T-helper 17 cell (primary cell): ENCODE results near the gene FYB1. TPM values are rescaled to one million over a fixed set of nuclear protein-coding genes. Genes with fewer than 3 reads are reported as not detected.
A peak's percentile ranks its signal among the peaks of the same experiment; 100 is the strongest.

ENCODE experiments used
- ATAC-seq: fragments of 150-1000 bp; cut with Tn5 transposase; 2 replicates; pipeline ENCODE4 v1.10.0; 2021; ENCODE audit warnings: mild to moderate bottlenecking, moderate library complexity
- DNase-seq, 3 donors: peaks; one replicate each; pipeline versions ENCODE4 v3.0.0 to v3.0.0-alpha.2; 2020 to 2021
- H3K9me3 ChIP-seq: one replicate; pipeline ENCODE4 v1.7.0; 2013; ENCODE audit warnings: low read length, mild to moderate bottlenecking; ENCODE audit not compliant: control insufficient read depth, poor library complexity, severe bottlenecking
- H3K27ac Mint-ChIP-seq: one replicate; pipeline ENCODE4 v1.8.0; 2022; ENCODE audit warnings: mild to moderate bottlenecking, moderate library complexity, mixed read lengths
- H3K27me3 Mint-ChIP-seq: one replicate; pipeline ENCODE4 v1.8.0; 2022; ENCODE audit warnings: mixed read lengths
- H3K36me3 Mint-ChIP-seq: one replicate; pipeline ENCODE4 v1.8.0; 2022; ENCODE audit warnings: low read depth, mixed read lengths
- H3K4me1 Mint-ChIP-seq: one replicate; pipeline ENCODE4 v1.8.0; 2022; ENCODE audit warnings: mild to moderate bottlenecking, mixed read lengths
- H3K4me3 Mint-ChIP-seq: one replicate; pipeline ENCODE4 v1.8.0; 2022; ENCODE audit warnings: mild to moderate bottlenecking, moderate library complexity, mixed read lengths
- total RNA-seq, 4 donors: library from RNA in 2 of 4; stranded (reverse) in 2 of 4; gene quantifications; one replicate each; pipeline ENCODE4 v1.2.3 and lab custom pipeline; 2022 to 2026

The FYB1 gene
- total RNA-seq, 2 donors from 2014 or later, result 499 to 517 TPM

DNA sequence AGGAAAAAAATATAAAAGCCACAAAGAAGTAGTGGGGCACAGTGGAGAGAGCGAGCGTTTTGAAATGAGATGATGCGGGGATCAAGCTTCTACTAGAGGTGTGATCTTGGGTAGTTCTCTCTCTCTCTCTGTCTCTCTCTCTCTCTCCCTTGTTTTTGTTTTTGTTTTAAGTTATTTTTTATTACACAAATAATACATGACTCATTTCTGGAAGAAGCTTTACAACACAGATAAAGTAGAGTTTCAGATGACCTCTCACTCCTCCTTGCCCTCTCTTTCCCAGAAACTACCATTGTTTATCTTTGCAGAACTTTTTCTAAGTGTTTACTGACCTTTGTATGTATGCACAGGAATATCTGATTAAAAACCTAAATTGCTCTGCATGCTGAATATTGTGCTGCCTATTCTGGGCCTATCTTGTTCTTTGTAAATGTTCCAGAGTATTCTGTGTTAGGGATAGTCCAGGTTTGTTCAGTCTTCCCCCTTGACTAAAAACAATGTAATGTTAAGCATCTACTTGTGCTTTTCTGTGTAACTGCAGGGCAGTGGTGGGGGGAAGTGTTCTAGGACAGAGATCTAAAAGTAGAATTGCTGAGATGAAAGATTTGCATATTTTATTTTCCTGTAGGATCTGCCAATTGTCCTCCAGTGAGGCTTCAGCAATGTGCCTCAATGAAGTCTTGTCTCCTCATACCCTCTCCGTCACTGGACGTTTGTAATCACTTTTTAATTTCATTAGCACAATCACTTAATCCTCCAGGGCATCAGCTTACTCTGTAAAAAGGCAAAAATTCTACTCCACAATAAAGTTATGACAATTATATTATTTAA, 52.0 kb downstream of the FYB1 start:
- ATAC-seq (peak; percentile 32), DNase-seq (no peak)
- Mint-ChIP-seq H3K27me3 (no peaks in the 10 kb centered on the region), H3K36me3 (peaks cover 13% of the 10 kb centered on the region), H3K4me3 (peak overlapping the region; percentile 67), H3K27ac (peak overlapping the region; percentile 98), H3K4me1 (peaks cover 63% of the 10 kb centered on the region)
- H3K9me3 ChIP-seq, result no peaks in the 10 kb centered on the region

GRCh38 chr5:39164529-39165402, 54.6 kb downstream of the FYB1 start:
- H3K36me3 Mint-ChIP-seq, result peaks cover 5% of the 10 kb centered on the region
- DNase-seq (no peak), ATAC-seq (peak; percentile 73)
- H3K4me3 Mint-ChIP-seq, result peak overlapping the region; percentile 80
- H3K9me3 ChIP-seq, result no peaks in the 10 kb centered on the region
- peak overlapping the region; percentile 98 for H3K27ac Mint-ChIP-seq
- H3K27me3 Mint-ChIP-seq, result no peaks in the 10 kb centered on the region
- H3K4me1 Mint-ChIP-seq, result peaks cover 67% of the 10 kb centered on the region

- H3K4me3 Mint-ChIP-seq, result peak overlapping the region; percentile 80
- no peaks in the 10 kb centered on the region for H3K27me3 Mint-ChIP-seq
- peak overlapping the region; percentile 98 for H3K27ac Mint-ChIP-seq
- H3K9me3 ChIP-seq, result no peaks in the 10 kb centered on the region
- peaks cover 67% of the 10 kb centered on the region for H3K4me1 Mint-ChIP-seq
- ATAC-seq, result peak; percentile 75
- peaks cover 7% of the 10 kb centered on the region for H3K36me3 Mint-ChIP-seq
- DNase-seq, result peak in 1 of 3 donors; percentile 25
These were observed 55.3 kb downstream of the FYB1 start for GRCh38 chr5:39164016-39164415.

DNA sequence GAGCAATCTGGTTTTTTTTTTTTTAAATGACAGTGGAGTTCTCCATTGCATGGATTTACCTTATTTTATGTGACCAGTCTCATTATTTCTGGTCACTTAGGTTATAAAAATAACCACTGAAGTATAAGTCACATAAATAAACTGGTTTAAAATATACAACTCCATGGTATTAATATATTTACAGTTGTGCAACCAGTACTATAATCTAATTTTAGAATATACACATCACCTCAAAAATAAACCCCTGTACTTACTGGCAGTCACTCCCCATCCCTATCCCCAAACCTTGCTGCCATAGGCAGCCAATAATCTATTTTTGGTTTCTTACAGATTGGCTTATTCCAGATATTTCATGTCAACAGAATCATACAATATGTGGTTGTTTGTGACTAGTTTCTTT, 57.8 kb downstream of the FYB1 start:
- no peak for ATAC-seq
- Mint-ChIP-seq H3K4me1 (peaks cover 73% of the 10 kb centered on the region), H3K27me3 (no peaks in the 10 kb centered on the region), H3K36me3 (peaks cover 7% of the 10 kb centered on the region), H3K27ac (peak overlapping the region; percentile 98), H3K4me3 (peak overlapping the region; percentile 71)
- H3K9me3 ChIP-seq, result no peaks in the 10 kb centered on the region
- DNase-seq, result no peak

DNA sequence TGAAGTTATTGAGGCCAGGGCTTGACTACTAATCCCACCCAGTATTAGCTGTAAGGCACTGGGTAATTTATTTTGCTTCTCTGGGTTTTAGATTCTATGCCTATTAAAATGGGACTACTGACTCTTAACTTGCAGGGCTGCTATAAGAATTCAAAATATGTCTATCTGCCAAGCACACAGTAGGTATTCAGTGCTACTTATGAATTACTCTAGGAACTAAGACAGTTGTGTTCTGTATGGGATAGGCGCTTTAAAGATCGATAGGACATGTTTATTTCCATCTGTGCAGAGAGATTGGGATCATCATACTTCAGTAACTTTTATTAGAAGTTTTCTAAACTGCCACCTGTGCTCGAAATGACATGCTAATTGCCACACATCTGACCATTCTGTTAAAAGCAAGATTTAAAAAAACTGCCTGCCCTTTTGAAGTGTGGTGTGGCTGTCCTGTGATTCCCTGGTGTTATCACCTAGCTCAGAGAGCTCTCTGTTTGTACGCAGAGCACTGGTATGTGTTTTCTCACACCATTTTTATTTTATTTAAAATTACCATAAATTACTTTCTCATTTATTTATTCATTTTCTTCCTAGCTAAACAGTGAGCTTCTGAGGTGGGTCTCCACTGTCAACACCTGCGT, 58.7 kb downstream of the FYB1 start:
- peak overlapping the region; percentile 98 for H3K27ac Mint-ChIP-seq
- ATAC-seq, result no peak
- peaks cover 7% of the 10 kb centered on the region for H3K36me3 Mint-ChIP-seq

DNA sequence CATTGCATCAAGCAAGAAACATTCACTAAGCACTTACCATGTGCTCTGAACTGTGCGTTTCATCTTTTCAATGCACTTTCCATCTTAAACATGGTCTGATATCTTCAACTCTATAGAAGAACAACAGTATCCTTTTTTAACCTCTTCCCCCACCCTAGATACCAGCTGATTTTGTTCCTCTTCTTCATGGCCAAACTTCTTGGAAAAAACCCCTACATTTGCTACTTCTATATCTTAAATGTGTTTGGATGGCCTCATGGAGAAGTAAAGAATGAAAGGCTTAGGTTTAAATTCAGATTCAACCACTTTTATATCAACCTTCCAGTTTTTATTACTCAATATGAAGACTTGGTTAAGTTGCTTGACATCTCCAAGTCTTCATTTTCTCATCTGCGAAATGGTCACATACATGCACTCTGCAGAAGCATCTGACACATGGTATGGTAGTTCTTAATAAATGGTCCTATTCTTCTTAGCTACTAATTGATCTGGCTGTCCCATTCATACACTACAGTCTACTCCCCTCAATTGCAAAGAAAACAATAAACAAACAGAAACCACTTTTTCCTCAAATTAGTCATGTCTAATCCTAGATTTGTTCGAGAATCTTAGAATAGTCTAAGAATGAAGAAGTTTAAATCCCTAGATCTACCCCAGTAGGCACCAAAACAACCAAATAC, 59.4 kb downstream of the FYB1 start:
- Mint-ChIP-seq H3K36me3 (peaks cover 6% of the 10 kb centered on the region), H3K4me3 (peak overlapping the region; percentile 71), H3K27ac (peak overlapping the region; percentile 98), H3K4me1 (peaks cover 69% of the 10 kb centered on the region), H3K27me3 (no peaks in the 10 kb centered on the region)
- ATAC-seq (no peak), DNase-seq (no peak)
- no peaks in the 10 kb centered on the region for H3K9me3 ChIP-seq

More for the DNA sequence above, 58.7 kb downstream of the FYB1 start:
- Mint-ChIP-seq H3K27me3 (no peaks in the 10 kb centered on the region), H3K4me3 (peak overlapping the region; percentile 71), H3K4me1 (peaks cover 73% of the 10 kb centered on the region)
- DNase-seq, result no peak
- no peaks in the 10 kb centered on the region for H3K9me3 ChIP-seq

- peaks cover 5% of the 10 kb centered on the region for H3K36me3 Mint-ChIP-seq
- peak overlapping the region; percentile 79 for H3K4me3 Mint-ChIP-seq
- no peaks in the 10 kb centered on the region for H3K27me3 Mint-ChIP-seq
- H3K27ac Mint-ChIP-seq, result peak overlapping the region; percentile 98
- no peaks in the 10 kb centered on the region for H3K9me3 ChIP-seq
- ATAC-seq (no peak), DNase-seq (no peak)
- peaks cover 63% of the 10 kb centered on the region for H3K4me1 Mint-ChIP-seq
These were observed 60.6 kb downstream of the FYB1 start for GRCh38 chr5:39158786-39159185.

DNA sequence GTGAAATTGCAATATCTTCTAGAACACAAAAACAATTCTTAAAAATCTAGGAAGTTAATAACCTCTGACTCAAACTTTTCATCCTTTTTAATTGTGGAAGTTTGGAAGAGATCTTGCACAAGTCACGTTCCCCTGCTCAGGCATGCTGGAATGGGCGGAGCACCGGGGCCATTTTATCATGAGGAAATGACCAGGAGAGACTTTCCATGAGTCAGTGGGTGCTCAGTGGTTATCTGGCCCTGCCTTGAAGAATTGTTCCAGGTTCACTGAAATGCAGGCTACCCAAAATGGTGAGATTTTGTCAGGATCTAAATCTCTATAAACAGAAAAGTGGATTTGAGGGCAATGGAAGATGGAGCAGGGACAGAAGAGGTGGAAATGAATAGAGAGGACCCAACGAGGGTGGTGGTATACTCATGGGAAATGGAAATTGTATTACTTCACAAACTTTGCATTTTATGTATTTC, 61.2 kb downstream of the FYB1 start:
- H3K36me3 Mint-ChIP-seq, result peaks cover 8% of the 10 kb centered on the region
- no peaks in the 10 kb centered on the region for H3K9me3 ChIP-seq
- DNase-seq (no peak), ATAC-seq (no peak)
- no peaks in the 10 kb centered on the region for H3K27me3 Mint-ChIP-seq
- peak overlapping the region; percentile 98 for H3K27ac Mint-ChIP-seq
- peak overlapping the region; percentile 79 for H3K4me3 Mint-ChIP-seq
- peaks cover 64% of the 10 kb centered on the region for H3K4me1 Mint-ChIP-seq

DNA sequence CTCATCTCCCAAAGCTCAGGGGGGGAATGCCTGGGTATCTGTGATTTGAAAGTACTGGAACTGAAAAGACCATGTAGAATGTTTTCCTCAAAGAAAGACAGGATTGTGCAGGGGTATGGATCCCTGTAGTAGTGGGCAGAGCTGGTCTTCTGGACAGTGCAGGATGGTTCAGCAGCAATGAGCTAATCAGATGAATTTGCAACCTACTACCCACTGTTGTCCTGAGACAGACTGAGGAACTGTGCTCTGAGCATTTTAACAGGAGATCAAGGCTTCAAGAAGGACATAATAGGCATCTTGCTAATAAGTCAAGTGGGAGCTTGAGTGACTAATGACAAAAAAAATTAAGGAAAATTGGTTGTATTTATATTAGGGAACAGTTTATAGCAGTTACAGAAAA, 61.7 kb downstream of the FYB1 start:
- no peaks in the 10 kb centered on the region for H3K9me3 ChIP-seq
- no peaks in the 10 kb centered on the region for H3K27me3 Mint-ChIP-seq
- DNase-seq (no peak), ATAC-seq (no peak)
- peak overlapping the region; percentile 79 for H3K4me3 Mint-ChIP-seq
- H3K36me3 Mint-ChIP-seq, result peaks cover 11% of the 10 kb centered on the region
- H3K4me1 Mint-ChIP-seq, result peaks cover 67% of the 10 kb centered on the region
- peak overlapping the region; percentile 98 for H3K27ac Mint-ChIP-seq

DNA sequence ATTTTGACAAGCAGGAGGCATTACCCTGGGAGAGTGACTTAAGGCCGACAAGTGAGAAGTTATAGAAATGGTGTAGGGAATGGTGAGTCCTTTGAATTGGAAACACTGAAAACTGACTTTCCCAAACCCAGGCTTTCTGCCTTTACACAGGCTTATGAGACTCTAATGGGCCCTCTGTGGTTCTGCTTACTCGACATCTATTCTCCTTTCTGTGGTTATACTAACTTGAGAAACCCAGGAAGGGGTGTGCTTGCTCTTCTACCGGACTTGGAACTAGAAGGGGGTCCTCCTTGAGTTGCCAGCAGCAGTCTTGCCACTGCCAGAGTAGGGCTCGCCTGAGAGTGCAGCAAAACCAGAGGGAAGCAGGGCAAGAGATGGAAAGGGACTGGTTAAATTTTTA, 63.3 kb downstream of the FYB1 start:
- DNase-seq (no peak), ATAC-seq (peak; percentile 20)
- no peaks in the 10 kb centered on the region for H3K27me3 Mint-ChIP-seq
- H3K4me1 Mint-ChIP-seq, result peaks cover 71% of the 10 kb centered on the region
- H3K36me3 Mint-ChIP-seq, result peaks cover 14% of the 10 kb centered on the region
- no peaks in the 10 kb centered on the region for H3K9me3 ChIP-seq
- peak overlapping the region; percentile 75 for H3K4me3 Mint-ChIP-seq
- peak overlapping the region; percentile 98 for H3K27ac Mint-ChIP-seq

GRCh38 chr5:39151745-39152144, 67.6 kb downstream of the FYB1 start:
- DNase-seq (no peak), ATAC-seq (no peak)
- H3K27ac Mint-ChIP-seq, result peak overlapping the region; percentile 98
- no peak overlapping the region for H3K4me3 Mint-ChIP-seq
- no peaks in the 10 kb centered on the region for H3K27me3 Mint-ChIP-seq
- no peaks in the 10 kb centered on the region for H3K9me3 ChIP-seq
- peaks cover 28% of the 10 kb centered on the region for H3K36me3 Mint-ChIP-seq
- peaks cover 57% of the 10 kb centered on the region for H3K4me1 Mint-ChIP-seq

GRCh38 chr5:39149966-39150365, 69.4 kb downstream of the FYB1 start:
- Mint-ChIP-seq H3K27me3 (no peaks in the 10 kb centered on the region), H3K36me3 (peaks cover 28% of the 10 kb centered on the region), H3K4me1 (peaks cover 53% of the 10 kb centered on the region), H3K27ac (peak overlapping the region; percentile 98), H3K4me3 (peak overlapping the region; percentile 28)
- H3K9me3 ChIP-seq, result no peaks in the 10 kb centered on the region
- ATAC-seq (no peak), DNase-seq (no peak)
